Right kidney (tissue), 9 donors: ENCODE measurements around the gene RNF148.

ENCODE experiments used
- DNase-seq: peaks from one replicate; pipeline ENCODE4 v3.0.0-alpha.2; 2016
- long read RNA-seq, 8 donors: transcript quantifications; one replicate each; lab custom pipeline, GENCODE V29; 2026

The RNF148 gene, protein sequence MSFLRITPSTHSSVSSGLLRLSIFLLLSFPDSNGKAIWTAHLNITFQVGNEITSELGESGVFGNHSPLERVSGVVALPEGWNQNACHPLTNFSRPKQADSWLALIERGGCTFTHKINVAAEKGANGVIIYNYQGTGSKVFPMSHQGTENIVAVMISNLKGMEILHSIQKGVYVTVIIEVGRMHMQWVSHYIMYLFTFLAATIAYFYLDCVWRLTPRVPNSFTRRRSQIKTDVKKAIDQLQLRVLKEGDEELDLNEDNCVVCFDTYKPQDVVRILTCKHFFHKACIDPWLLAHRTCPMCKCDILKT
- long read RNA-seq, donor 1, result 0 reads
- long read RNA-seq, donor 2, result 0 reads
- long read RNA-seq, donor 3, result 0 reads
- long read RNA-seq, donor 4, result 0 reads
- long read RNA-seq, donor 5, result 0 reads
- long read RNA-seq, donor 6, result 0 reads
- long read RNA-seq, donor 7, result 0 reads
- long read RNA-seq, donor 8, result 0 reads

- DNase-seq, result no peak
Measured at GRCh38 chr7:122702872-122703510, at the start of gene RNF148. RNF148 (minus strand) TSS chr7:122702922; CDS start chr7:122702750, 172 bp downstream.

DNA sequence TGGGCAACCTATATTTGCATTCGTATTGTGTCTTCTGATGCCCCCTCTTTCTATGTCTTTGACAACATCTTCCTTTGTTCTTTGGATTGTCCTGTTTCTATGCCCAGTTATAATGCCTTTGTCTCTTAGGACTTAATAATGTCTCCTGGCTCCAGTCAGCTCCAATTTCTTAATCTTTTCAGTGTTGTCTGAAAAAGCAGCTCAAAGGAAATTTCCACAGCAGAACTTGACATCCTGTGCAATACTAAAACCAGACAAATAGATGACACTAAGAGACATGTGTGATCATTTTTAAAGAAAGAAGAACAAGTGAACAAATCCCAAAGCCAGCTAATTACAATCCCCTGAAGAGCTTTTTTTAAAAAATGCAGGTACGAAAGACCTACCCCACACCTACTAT is 47.7 kb upstream of the RNF148 start:
- no peak for DNase-seq

DNA sequence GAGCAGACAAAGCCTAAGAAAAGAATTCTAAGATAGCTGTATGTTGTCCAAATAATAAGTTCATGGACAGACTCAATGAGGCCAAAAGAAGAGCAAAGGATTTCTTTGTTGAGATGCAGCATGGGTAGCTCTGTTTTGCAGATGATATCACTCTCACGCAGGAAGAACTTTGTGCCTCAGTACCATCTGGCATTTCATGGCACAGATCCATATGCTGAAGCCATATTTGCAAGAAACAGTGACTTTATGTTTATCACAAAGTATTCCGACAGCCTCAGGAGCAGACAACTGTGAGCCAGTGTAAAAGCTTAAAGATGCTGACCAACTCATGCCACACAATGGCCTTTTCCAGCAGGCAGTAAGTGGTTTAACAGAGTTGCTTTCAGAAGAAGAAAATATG is 45.5 kb upstream of the RNF148 start:
- no peak for DNase-seq

DNA sequence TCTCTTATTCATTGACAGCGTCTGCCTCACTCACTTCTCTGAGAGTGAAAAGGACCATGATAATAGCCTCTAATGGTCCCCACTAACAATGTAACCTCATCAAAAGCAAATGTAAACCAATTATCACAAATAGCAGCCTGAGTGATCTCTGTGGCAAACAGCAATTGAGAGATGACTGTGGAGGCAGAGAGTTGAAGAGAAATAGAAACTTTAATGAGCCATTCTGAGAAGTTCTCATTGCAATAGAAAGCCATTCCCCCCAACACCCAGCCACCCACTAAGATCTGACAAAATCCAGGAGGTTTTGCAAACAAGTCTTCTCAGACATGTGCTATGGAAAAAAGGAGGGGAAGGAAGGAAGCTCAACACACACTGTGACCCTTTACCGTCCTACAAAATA is 44.2 kb upstream of the RNF148 start:
- DNase-seq, result no peak

GRCh38 chr7:122743211-122743610 is 40.5 kb upstream of the RNF148 start:
- no peak for DNase-seq

DNA sequence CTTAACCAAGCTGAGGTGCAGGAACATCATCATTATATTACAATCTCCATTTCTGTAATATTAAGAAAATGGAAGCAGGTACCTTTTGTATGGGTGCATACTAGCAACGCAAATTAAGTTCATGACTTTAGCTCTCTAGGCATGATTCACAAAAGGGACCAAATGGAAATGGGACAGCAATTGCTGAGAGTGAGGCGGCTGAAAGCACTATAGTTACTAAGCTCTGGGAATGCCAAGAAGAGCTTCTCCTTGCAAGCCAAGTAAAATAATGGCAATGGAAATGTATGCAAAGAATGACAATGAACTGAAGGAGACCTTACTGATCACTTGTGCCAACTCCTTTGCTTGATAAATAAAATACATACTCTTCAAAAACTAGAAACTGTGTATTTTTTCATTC is 36.2 kb upstream of the RNF148 start:
- no peak for DNase-seq

DNA sequence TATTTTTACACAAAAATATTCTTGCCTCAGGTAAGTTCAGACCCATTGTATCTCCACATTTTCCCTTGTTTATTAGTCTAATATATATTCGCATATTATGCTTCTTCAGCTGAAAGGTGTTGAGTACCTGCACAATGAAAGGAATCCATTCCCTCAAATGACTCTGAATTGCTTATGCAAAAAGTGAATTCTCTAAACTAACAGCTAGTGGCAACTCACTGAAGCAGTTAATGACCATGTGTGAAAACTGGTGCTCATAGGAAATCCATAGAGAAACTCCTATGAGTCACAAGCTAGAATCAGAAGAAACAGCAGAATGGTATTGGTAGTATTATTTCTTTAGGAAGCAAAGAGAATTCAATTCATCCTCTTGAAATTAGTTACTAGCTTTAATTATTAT is 33.5 kb upstream of the RNF148 start:
- DNase-seq, result no peak

- no peak for DNase-seq
Measured at GRCh38 chr7:122727759-122728158, 25.0 kb upstream of the RNF148 start.

DNA sequence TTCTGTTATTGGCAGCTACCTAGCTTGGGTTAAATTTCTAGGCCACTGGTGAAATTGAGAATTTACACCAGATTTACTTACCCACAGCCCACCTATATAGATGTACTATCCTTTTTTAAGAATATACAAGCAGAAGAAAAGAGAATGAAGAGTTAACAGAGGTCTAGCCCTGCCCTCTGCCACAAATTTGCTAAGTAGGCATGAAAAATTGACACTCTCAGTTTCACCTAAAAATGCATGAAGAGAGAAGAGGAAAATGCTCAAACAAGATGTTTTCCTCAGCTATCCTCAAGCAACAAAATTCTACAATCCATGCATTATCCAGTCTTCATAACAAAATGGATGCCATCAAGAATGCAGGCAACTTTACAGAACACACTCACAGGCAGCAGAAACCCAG is 24.6 kb upstream of the RNF148 start:
- DNase-seq, result no peak

DNA sequence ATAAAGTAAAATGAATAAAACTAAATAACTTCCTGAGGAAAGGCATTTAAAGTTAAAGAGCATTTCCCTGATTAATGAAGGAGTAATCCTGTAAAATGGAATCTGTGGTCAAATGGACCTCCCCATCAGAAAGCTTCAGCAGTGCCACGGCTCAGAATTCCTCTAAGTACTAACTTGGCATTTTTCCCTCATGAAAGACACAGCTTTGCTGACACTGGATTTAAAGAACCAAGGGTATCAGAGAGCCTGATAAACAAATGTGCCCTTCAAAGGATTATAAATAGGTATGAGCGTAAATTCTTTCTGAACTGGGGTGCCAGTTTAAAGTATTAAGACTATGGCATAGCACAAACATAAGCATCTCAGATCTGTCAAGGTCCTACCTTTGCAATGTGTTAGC is 24.2 kb upstream of the RNF148 start:
- no peak for DNase-seq

GRCh38 chr7:122724366-122724765 is 21.6 kb upstream of the RNF148 start:
- DNase-seq, result no peak

DNA sequence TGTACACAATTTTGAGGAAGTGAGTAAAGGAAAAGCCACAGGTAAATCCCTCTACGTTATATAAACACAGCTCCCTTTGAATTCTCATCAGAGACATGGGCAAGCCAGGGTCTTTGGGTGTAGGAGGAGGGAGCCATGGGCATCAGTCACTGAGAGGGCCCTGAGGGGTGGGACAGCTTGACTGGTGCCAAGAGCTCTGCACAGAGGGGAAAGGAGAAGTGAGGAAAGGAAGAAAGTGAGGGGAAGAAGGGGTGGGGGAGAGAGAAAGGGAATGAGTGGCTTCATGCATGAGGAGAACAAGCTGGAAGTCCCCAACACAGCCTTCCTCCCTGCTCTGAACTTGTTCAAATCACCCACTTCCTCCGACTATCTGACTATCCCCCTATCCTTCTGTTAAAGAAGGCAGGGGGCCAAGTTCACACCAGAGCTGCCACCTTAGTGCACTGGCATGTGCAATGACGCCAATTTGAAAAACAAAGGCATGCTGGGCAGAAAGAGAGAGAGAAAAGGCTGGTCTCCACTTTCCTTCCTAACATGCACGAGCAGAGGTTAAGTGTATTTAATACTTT is 16.4 kb upstream of the RNF148 start:
- no peak for DNase-seq

DNA sequence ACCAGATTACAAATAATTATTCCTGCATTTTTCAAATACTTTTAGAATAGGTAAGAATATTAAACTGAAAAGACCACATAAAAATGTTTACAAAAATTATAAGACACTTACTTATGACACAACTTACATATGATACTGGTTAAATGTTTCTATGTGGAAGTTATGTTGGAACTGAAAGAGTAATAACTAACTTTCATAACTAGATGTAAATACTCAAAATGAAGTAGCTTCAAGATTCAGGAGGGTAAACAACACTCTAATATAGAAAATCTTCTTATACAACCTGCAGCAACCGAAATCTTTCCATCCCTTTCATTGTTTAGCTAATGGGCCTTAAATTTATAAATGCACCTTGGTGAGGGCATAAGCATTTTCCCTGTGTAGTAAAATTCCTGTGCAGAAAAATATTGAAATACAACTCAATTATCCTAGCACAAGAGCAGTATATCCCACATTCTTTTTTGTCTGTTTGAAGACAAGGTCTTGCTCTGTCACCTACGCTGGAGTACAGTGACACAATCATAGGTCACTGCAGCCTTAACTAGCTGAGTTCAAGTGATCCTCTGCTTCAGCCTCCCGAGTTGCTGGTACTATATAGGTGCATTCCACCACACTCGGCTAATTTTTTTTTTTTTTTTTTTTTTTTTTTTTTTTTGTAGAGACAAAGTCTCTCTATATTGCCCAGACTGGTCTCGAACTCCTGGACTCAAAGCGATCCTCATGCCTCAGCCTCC is 14.8 kb upstream of the RNF148 start:
- DNase-seq, result no peak

DNA sequence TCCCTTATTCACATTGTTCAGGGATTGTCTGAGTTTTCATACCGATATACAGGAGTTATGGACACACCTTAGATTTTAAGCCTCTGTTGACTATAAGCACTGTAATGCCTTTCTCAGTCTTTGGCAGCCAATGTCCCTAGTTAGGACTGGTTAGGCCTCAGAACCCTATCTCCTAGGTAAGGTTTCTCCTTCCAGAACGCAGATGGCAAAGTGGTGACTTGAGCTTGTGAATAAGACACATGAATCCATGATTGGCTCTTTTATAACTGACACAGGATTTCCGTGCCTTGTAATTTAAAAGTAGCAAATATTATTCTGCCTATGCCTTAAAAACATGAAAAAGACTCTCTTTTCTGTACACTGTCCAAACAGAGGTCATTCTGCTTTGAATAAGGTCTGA is 12.5 kb upstream of the RNF148 start:
- DNase-seq, result no peak

GRCh38 chr7:122710916-122711315 is 8.2 kb upstream of the RNF148 start:
- no peak for DNase-seq

DNA sequence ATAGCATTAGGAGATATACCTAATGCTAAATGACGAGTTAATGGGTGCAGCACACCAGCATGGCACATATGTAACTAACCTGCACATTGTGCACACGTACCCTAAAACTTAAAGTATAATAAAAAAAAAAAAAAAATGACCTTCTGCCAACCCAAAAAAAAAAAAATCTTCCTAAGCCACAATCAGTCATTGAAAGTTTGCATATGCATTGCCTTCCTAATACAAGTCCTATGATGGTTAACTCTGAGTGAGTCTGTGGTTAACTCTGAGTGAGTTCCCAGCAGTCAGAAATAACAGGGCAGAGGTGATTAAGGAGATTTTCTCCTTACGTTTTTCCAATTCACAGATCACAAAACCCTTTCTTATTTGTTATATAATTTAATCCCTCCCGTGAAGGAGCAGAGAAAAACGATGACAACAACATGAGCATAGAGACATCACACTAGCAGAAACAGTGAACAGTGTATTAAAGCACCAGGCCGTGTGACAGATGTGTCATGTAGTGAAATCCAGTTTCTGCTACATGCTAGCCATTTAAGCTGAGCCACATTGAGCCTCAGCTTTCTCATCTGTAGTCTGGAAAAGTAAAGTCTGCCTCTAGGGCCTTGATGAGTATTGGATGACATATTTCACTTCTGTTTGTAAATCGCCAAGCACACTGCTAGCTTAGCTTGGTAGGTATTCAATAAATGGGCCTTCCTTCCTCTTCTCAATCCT is 7.4 kb upstream of the RNF148 start:
- DNase-seq, result no peak

- DNase-seq, result no peak
Measured at GRCh38 chr7:122706836-122707235, 4.1 kb upstream of the RNF148 start.

DNA sequence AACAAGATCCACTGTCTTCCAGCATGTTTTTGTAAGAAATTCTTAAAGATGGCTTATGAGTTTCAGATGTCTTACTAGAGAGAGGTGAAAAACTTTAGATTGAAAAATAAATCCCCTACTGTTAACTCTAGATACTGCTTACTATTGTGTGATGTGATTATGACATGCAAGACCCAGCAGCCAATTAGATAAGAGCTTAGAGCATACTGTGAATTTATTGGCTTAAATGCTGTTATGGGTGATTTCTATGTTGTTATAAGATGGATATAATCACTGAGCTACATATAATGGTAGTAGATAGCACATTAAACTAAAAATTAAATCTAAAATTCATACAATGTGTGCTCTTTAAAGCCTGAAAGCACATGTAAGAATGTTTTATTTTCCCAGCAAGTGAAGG is 3.7 kb downstream of the RNF148 start, which contains the start of gene RNF133:
Gene RNF133, minus strand, starts transcription at position 101 of the 400 bp plus-strand sequence. CDS start 199 bp downstream, outside the sequence.
- DNase-seq, result no peak

- DNase-seq, result no peak
Measured at GRCh38 chr7:122695816-122696215, 6.9 kb downstream of the RNF148 start.

GRCh38 chr7:122694697-122695096 is 8.0 kb downstream of the RNF148 start:
- DNase-seq, result no peak

DNA sequence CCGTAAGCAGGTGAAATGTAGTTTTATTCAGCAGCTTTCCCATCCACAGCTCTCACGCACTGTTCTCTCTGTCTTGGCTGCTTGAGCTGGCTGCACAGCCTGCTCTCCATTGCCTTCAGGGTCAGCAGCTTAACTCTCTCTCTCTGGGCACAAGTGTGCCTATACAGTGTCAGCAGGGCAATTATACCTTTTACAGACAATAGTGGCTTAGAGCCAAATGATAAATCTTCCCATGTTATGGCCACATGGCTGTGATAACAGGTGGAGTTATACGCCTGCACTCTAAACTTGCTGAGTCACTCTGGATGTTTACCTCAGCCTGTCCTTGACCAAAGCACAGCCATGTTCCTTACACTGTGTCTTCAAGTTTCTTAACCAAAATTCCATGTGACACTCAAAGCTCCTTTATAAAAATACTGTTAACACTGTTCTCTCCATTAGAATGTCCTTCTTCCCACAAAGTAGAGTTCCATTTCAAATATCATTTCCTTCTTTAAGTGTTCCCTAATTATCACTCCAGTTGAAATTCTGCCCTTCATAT is 9.9 kb downstream of the RNF148 start:
- DNase-seq, result no peak
